Tibial nerve (tissue), 4 donors: ENCODE measurements around the gene OR2AT4.

Experiments
- CTCF ChIP-seq, 5 experiments: fragments of 200-600 bp in 3 of 5; fragments of 450-650 bp in 2 of 5; sonication (generic) in 3 of 5; IDR thresholded peaks; one replicate each; pipeline ENCODE4 v1.5.1; 2016 to 2019; ENCODE audit warnings: antibody characterized with exemption in 5 of 5, mild to moderate bottlenecking in 3 of 5, moderate library complexity in 2 of 5
- EP300 ChIP-seq, 2 donors: sonication (generic); formaldehyde crosslinking; IDR thresholded peaks; one replicate each; pipeline ENCODE4 v1.6.1; 2017; ENCODE audit warnings: antibody characterized with exemption in 2 of 2, mild to moderate bottlenecking in 1 of 2
- POLR2A ChIP-seq, 2 donors: fragments of 450-650 bp; IDR thresholded peaks; one replicate each; pipeline ENCODE4 v1.6.1; 2017; ENCODE audit warnings: antibody characterized with exemption in 2 of 2, mild to moderate bottlenecking in 2 of 2, moderate library complexity in 2 of 2

GRCh38 chr11:75099635-75100034 lies 3.0 kb upstream of the OR2AT4 start:
- no peak for TF ChIP-seq CTCF (IDR thresholded peaks at IDR 0.05)
- no peak for TF ChIP-seq POLR2A (IDR thresholded peaks at IDR 0.05)
- no peak for TF ChIP-seq EP300 (IDR thresholded peaks at IDR 0.05)
